NCI-H1417 treated with DMSO at 0.1 percent for 48 hours (cell line): ENCODE data around the gene TCFL5.

ENCODE experiments used
- DNase-seq: peaks from one replicate; lab custom pipeline; 2025; lab: John Stamatoyannopoulos, UW

Gene TCFL5

DNA sequence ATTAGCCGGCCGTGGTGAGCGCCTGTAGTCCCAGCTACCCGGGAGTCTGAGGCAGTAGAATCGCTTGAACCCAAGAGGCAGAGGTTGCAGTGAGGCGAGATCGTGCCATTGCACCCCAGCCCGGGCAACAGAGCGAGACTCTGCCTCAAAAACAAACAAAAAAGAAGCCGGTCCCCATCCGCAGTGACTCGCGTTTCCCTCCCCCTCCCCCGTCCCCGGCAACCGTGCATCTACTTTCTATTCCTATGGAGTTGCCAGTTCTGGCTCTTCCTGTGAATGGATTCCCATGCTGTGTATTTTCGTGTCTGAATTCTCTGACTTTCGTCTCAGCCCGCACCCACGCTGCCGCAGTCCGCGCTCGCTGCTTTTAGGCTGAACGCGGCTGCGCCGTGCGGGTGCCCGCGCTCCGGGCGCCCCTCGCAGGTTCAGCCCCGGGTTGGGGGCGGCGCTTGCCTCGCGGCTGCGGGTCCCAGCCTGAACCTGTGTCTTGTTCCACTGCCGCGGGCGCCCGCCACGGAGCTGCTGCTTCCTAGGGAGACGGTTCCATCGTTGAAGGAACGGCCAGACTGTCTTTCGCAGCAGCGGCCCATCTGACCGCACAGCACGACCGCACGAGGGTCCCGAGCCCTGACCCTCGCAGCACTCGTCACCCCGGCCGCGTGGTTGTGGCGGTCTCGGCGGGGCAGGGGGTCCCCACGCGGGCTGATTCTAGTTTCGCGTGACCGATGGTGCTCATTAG, 66.4 kb downstream of the TCFL5 start:
- no peak for DNase-seq

DNA sequence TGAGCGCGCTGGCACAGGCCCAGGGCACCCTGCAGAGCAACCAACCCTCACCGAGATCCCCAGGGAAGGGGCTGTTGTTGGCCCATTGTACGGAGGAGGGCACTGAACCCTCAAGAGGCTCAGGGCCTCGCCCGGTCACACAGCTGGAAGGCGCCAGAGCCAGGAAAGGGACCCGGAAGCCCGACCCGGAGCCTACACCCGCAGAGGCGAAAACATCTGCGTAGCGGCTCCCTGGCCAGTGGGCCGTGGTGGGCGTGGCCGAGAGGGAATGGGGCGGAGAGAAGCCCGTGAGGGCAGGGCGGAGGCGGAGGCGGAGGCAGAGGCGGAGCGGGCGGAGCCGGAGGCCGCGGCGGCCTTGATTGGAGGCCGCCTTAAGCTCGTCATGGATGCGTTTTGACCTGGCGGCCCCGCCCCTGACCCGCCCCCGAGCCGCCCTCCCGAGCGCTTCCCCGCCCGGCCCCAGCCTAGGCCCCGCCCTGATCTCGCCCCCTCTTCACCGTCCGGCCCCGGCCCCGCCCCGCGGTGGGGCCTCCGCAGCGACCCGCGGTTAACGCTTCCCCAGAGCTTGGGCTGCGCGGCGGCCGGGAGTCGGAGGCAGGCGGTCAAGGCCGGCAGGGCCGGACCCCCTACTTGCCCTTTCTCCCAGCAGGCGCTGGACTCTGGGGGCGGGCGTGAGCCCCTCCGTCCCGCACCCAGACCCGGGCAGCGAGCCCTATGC, 67.5 kb downstream of the TCFL5 start:
- DNase-seq: peak; percentile 89

DNA sequence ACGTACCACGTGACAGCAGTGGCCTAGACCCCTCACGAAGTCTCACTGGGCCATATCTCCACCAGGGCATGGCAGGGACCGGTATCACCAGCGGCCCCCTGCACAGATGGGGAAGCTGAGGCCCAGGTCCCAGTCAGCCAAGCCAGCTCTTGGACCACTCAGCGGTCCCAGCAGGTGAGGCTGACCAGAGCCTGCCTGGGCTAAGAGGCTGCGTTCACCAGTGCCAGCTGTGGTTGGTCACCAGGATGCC, 67.9 kb downstream of the TCFL5 start:
- no peak for DNase-seq

DNA sequence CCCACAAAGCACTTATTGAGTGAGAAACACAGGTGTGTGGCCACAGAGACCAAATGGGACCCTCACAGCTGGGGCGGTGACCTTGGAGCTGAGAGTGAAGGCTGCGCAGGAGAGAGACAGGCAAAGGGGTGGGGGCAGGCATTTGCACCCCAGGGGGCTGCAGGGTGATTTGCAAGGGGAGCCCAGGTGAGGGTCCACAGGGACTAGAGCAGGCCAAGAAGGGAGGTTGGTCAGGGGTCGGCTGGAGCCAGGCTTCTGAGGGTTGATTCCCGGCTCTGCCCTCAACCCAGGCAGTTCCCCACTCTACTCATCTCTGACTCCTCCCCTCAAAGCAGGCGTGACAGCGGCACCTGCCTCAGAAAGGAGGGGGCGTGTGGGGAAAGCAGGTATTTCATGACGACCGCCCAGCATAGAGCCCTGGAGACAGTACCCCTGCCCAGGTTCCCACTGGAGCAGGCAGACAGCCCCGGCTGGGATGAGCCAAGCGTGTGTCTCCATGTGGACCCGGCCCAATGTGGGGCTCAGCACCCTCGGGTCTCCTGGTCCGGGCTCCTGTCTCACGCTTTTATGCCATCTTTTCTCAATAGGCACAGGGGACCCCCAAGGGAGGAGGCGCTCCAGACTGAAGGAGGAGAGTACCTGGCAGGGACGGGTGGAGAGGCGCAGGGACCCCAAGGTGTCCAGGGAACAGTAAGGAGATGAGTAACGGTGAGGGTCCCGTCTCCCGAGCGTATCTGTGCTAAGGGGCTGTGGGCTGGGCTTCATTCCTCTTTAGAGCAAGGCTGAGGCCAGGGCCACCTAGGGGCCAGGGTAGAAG, 68.5 kb downstream of the TCFL5 start:
- no peak for DNase-seq

DNA sequence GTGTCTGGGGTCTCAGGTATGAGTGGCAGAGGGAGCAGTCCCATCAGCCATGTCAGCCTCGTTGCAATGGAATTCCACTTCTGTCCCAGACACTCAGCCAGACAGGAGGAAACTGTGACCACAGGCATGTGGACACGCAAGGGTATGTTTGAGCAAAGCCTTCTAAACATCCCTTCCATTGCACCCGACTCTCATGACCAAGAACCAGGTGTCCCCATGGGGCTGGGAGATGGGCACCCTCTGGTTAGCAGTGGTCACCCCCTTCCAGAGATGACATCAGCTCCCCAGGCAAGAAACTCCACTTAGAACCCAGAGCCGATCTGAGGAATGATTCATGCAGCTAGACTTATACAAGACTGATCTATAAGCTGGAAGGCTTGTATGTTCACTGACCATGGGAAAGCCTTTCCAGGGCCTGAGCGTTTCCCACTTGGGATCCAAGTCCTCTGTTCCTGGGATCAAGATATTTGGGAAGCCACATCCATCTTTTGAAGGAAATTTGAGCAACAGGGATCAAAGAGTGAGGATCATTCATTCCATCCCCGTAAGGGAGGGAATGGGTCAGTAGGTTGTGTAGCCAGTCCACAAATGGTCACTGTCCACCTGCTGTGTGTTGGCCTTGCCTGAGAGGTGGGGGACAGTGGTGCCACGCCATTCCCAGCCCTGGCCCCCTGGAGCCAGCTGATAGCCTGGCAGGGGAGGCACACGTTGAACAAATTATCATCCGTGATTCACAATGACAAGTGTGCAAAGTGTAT, 69.3 kb downstream of the TCFL5 start:
- no peak for DNase-seq

DNA sequence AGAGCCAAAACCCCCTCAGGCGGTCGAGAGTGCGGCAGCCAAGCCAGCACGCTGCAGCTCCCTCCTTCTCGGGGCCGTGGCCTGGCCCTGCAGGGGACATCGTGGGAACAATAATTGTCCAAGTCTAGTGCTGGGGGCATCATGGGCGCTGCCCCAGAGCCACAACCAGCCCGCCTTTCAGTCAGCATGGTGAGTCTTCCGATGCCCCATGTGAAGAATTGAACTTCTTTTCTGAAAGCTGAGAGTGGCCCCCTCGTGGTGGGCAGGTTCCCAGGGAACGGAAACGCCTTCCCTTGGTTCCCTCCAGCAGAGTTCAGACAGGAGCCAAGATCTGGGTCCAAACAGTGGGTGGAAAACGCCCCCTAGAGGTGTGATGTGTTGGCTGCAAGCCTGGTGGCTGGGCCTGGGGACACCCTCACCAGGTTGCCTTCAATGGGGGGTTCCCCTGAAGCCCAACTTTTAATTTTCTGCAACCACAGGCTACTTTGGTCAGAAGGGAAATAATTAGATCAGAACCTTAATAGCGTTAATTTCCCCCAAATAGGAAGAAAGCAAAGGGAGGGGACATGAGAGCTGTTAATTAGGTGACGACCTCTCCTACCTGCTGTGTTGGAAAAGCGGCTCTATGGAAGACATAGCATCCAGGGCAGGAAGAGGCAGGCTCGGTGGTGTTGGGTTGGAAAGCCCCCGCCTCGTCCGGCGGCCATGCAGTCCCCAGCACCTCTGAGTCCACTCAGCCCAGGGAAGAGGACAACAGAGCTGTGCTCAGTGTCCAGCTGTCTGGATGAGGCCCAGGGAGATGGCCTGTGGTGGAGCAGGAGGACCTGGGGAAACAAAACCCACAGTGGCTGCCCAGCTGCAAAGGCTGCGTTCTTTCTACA, 70.1 kb downstream of the TCFL5 start:
- DNase-seq: peak; percentile 67
